Measurements from ENCODE around the gene GPS2. TPM values are rescaled to one million over a fixed set of nuclear protein-coding genes. Genes with fewer than 3 reads are reported as not detected.

Gene GPS2
- total and polyA plus RNA-seq, 2 experiments from 2014 or later = 83.4 to 122 TPM

DNA sequence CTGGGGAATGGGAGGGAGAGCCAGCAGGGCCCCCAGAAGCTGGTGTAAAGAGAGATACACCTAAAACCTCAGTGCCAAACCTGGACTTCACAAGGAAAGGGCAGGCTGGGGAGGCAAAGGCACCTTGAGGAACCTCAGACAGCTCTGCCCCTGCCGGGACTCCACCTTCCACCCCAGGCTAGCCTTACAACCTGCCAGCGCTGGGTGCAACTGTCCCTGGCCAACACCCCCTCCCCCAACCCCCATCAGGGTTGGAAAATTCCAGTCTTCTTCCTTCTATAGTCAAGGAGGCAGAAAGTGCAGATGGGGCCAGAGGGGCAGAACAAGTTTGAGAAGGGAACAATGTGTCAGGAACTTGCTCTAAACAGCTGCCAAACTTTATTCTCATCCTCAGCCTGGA lies 23.0 kb downstream of the GPS2 start:
- Histone ChIP-seq H3K36me3 (ENCODE audit: insufficient read depth) (no peaks in the 10 kb centered on the region), H3K4me1 (ENCODE audit: insufficient read depth) (peaks cover 21% of the 10 kb centered on the region), H3K79me2 (replicated peaks; ENCODE audit: insufficient read depth) (no peaks in the 10 kb centered on the region), H3K4me3 (no peak overlapping the region), H2AFZ (no peak overlapping the region), H3K9me2 (ENCODE audit: insufficient read depth) (no peaks in the 10 kb centered on the region), H3K27me3 (ENCODE audit: insufficient read depth) (peaks cover 18% of the 10 kb centered on the region), H3K27ac (ENCODE audit: low read depth) (no peak overlapping the region), H4K20me1 (replicated peaks; ENCODE audit: insufficient read depth) (peaks cover 4% of the 10 kb centered on the region; the same call in 1 of the 2 replicates), H3K4me2 (0 out of 2 replicates have a peak overlapping the region, but pooled peaks have one; percentile 17), H3F3A (replicated peaks; ENCODE audit: low read depth) (peaks cover 23% of the 10 kb centered on the region)
- Mint-ChIP-seq H3K27ac (no peak overlapping the region), H3K27me3 (ENCODE audit: insufficient read depth, low read depth, poor library complexity) (peaks cover 32% of the 10 kb centered on the region), H3K4me1 (peaks cover 37% of the 10 kb centered on the region), H3K36me3 (ENCODE audit: low read depth) (peaks cover 11% of the 10 kb centered on the region; the same call in 2 of the 3 replicates), H3K9me3 (peaks cover 9% of the 10 kb centered on the region; the same call in 1 of the 3 replicates), H3K4me3 (no peak overlapping the region)
- no peak for DNase-seq (ENCODE audit: low spot score)
- TF ChIP-seq JUNB (IDR thresholded peaks at IDR 0.05; ENCODE audit: unreplicated experiment) (no peak), ZNF331 (CRISPR knock-in tag; IDR thresholded peaks at IDR 0.05; ENCODE audit: low read depth) (no peak), EZH2 (IDR thresholded peaks at IDR 0.05; ENCODE audit: low read depth, unreplicated experiment) (no peak), CREB1 (CRISPR knock-in tag; IDR thresholded peaks at IDR 0.05; ENCODE audit: low read depth) (no peak), ETS1 (IDR thresholded peaks at IDR 0.05) (no peak), STAT1 (IDR thresholded peaks at IDR 0.05; ENCODE audit: unreplicated experiment) (no peak), CTCF (conservative IDR thresholded peaks at IDR 0.05; ENCODE audit: low read depth in 2 of 2) (no peak), EZH2phosphoT487 (IDR thresholded peaks at IDR 0.05; ENCODE audit: unreplicated experiment) (no peak), NANOG (IDR thresholded peaks at IDR 0.05; ENCODE audit: borderline replicate concordance) (no peak), POLR2AphosphoS5 (IDR thresholded peaks at IDR 0.05; ENCODE audit: low read depth) (no peak; the same call in 1 of the 2 replicates), ZNF114 (CRISPR knock-in tag; IDR thresholded peaks at IDR 0.05) (no peak)
- TF ChIP-seq, protein P1, sequence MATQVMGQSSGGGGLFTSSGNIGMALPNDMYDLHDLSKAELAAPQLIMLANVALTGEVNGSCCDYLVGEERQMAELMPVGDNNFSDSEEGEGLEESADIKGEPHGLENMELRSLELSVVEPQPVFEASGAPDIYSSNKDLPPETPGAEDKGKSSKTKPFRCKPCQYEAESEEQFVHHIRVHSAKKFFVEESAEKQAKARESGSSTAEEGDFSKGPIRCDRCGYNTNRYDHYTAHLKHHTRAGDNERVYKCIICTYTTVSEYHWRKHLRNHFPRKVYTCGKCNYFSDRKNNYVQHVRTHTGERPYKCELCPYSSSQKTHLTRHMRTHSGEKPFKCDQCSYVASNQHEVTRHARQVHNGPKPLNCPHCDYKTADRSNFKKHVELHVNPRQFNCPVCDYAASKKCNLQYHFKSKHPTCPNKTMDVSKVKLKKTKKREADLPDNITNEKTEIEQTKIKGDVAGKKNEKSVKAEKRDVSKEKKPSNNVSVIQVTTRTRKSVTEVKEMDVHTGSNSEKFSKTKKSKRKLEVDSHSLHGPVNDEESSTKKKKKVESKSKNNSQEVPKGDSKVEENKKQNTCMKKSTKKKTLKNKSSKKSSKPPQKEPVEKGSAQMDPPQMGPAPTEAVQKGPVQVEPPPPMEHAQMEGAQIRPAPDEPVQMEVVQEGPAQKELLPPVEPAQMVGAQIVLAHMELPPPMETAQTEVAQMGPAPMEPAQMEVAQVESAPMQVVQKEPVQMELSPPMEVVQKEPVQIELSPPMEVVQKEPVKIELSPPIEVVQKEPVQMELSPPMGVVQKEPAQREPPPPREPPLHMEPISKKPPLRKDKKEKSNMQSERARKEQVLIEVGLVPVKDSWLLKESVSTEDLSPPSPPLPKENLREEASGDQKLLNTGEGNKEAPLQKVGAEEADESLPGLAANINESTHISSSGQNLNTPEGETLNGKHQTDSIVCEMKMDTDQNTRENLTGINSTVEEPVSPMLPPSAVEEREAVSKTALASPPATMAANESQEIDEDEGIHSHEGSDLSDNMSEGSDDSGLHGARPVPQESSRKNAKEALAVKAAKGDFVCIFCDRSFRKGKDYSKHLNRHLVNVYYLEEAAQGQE (IDR thresholded peaks at IDR 0.05; ENCODE audit: unreplicated experiment) = no peak
- TF ChIP-seq, protein P2, sequence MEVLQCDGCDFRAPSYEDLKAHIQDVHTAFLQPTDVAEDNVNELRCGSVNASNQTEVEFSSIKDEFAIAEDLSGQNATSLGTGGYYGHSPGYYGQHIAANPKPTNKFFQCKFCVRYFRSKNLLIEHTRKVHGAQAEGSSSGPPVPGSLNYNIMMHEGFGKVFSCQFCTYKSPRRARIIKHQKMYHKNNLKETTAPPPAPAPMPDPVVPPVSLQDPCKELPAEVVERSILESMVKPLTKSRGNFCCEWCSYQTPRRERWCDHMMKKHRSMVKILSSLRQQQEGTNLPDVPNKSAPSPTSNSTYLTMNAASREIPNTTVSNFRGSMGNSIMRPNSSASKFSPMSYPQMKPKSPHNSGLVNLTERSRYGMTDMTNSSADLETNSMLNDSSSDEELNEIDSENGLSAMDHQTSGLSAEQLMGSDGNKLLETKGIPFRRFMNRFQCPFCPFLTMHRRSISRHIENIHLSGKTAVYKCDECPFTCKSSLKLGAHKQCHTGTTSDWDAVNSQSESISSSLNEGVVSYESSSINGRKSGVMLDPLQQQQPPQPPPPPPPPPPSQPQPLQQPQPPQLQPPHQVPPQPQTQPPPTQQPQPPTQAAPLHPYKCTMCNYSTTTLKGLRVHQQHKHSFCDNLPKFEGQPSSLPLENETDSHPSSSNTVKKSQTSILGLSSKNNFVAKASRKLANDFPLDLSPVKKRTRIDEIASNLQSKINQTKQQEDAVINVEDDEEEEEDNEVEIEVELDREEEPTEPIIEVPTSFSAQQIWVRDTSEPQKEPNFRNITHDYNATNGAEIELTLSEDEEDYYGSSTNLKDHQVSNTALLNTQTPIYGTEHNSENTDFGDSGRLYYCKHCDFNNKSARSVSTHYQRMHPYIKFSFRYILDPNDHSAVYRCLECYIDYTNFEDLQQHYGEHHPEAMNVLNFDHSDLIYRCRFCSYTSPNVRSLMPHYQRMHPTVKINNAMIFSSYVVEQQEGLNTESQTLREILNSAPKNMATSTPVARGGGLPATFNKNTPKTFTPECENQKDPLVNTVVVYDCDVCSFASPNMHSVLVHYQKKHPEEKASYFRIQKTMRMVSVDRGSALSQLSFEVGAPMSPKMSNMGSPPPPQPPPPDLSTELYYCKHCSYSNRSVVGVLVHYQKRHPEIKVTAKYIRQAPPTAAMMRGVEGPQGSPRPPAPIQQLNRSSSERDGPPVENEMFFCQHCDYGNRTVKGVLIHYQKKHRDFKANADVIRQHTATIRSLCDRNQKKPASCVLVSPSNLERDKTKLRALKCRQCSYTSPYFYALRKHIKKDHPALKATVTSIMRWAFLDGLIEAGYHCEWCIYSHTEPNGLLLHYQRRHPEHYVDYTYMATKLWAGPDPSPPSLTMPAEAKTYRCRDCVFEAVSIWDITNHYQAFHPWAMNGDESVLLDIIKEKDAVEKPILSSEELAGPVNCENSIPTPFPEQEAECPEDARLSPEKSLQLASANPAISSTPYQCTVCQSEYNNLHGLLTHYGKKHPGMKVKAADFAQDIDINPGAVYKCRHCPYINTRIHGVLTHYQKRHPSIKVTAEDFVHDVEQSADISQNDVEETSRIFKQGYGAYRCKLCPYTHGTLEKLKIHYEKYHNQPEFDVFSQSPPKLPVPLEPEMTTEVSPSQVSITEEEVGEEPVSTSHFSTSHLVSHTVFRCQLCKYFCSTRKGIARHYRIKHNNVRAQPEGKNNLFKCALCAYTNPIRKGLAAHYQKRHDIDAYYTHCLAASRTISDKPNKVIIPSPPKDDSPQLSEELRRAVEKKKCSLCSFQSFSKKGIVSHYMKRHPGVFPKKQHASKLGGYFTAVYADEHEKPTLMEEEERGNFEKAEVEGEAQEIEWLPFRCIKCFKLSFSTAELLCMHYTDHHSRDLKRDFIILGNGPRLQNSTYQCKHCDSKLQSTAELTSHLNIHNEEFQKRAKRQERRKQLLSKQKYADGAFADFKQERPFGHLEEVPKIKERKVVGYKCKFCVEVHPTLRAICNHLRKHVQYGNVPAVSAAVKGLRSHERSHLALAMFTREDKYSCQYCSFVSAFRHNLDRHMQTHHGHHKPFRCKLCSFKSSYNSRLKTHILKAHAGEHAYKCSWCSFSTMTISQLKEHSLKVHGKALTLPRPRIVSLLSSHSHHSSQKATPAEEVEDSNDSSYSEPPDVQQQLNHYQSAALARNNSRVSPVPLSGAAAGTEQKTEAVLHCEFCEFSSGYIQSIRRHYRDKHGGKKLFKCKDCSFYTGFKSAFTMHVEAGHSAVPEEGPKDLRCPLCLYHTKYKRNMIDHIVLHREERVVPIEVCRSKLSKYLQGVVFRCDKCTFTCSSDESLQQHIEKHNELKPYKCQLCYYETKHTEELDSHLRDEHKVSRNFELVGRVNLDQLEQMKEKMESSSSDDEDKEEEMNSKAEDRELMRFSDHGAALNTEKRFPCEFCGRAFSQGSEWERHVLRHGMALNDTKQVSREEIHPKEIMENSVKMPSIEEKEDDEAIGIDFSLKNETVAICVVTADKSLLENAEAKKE (CRISPR knock-in tag; IDR thresholded peaks at IDR 0.05) = no peak
- ATAC-seq = no peak
